C4-2B (cell line): ENCODE measurements around the gene SCD.

Experiments
- ZFX ChIP-seq: fragments of 450-650 bp; IDR thresholded peaks from 2 replicates; pipeline ENCODE4 v1.6.1; 2017
- TF ChIP-seq, protein P1 (sequence below): fragments of 450-650 bp; conservative IDR thresholded peaks from 2 replicates; pipeline ENCODE4 v1.5.1; 2017; ENCODE audit warnings: mild to moderate bottlenecking

GRCh38 chr10:100306861-100307260 is 40.2 kb upstream of the SCD start:
- TF ChIP-seq, protein P1, sequence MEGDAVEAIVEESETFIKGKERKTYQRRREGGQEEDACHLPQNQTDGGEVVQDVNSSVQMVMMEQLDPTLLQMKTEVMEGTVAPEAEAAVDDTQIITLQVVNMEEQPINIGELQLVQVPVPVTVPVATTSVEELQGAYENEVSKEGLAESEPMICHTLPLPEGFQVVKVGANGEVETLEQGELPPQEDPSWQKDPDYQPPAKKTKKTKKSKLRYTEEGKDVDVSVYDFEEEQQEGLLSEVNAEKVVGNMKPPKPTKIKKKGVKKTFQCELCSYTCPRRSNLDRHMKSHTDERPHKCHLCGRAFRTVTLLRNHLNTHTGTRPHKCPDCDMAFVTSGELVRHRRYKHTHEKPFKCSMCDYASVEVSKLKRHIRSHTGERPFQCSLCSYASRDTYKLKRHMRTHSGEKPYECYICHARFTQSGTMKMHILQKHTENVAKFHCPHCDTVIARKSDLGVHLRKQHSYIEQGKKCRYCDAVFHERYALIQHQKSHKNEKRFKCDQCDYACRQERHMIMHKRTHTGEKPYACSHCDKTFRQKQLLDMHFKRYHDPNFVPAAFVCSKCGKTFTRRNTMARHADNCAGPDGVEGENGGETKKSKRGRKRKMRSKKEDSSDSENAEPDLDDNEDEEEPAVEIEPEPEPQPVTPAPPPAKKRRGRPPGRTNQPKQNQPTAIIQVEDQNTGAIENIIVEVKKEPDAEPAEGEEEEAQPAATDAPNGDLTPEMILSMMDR, result no peak
- no peak for TF ChIP-seq ZFX
